ENCODE results near the gene CRYBG1. TPM values are rescaled to one million over a fixed set of nuclear protein-coding genes. Genes with fewer than 3 reads are reported as not detected.

Gene CRYBG1
- total RNA-seq, 1 experiment from 2014 or later = 5.7 TPM

DNA sequence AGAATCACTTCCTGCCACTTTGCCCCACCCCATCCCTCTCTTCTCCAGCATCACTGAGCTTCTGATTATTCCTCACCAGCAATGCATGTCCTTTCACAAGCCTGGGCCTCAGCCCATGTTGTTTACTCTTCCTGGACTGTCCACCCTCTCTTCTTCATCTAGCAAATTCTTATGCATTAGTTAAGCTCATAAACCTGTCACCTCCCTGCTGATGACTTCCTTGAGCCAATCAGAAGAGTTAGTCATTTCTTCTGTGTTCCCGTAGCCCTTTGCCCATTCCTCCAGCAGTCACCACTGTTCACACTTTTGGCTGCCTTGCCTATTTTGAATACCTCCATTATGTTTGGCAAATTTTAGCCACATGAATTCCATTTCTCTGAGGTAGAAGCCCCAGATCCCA is 4.1 kb upstream of the CRYBG1 start:
- no peaks in the 10 kb centered on the region for H3K79me1 ChIP-seq (ENCODE audit: insufficient read depth, low read depth, low read length, poor library complexity, severe bottlenecking)
- H2BK12ac ChIP-seq (ENCODE audit: insufficient read length, low read depth, low read length) = no peak overlapping the region
- TF ChIP-seq, protein P1, sequence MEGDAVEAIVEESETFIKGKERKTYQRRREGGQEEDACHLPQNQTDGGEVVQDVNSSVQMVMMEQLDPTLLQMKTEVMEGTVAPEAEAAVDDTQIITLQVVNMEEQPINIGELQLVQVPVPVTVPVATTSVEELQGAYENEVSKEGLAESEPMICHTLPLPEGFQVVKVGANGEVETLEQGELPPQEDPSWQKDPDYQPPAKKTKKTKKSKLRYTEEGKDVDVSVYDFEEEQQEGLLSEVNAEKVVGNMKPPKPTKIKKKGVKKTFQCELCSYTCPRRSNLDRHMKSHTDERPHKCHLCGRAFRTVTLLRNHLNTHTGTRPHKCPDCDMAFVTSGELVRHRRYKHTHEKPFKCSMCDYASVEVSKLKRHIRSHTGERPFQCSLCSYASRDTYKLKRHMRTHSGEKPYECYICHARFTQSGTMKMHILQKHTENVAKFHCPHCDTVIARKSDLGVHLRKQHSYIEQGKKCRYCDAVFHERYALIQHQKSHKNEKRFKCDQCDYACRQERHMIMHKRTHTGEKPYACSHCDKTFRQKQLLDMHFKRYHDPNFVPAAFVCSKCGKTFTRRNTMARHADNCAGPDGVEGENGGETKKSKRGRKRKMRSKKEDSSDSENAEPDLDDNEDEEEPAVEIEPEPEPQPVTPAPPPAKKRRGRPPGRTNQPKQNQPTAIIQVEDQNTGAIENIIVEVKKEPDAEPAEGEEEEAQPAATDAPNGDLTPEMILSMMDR (conservative IDR thresholded peaks at IDR 0.05) = no peak

More for the DNA sequence above, 4.1 kb upstream of the CRYBG1 start:
- H3K27me3 ChIP-seq (ENCODE audit: insufficient read depth, low read length) = no peaks in the 10 kb centered on the region; the same call in 1 of the 2 replicates
- H3K4me3 Mint-ChIP-seq = no peak overlapping the region
- no peak overlapping the region for H4K91ac ChIP-seq (ENCODE audit: insufficient read length, low read depth, low read length)
- H3K27ac Mint-ChIP-seq = no peak overlapping the region
- no peak overlapping the region for H3K18ac ChIP-seq (ENCODE audit: insufficient read length, low read depth, low read length)
- peaks cover 4 to 11% of the 10 kb centered on the region in 2 experiments; a peak in 3 of 5 replicates for H3K9me3 Mint-ChIP-seq
- no peak overlapping the region for H3K27ac ChIP-seq (ENCODE audit: insufficient read length, low read depth, low read length)
- H2BK120ac ChIP-seq (ENCODE audit: low read depth, low read length, poor library complexity, severe bottlenecking) = no peak overlapping the region
- H2BK5ac ChIP-seq (ENCODE audit: insufficient read length, low read length) = no peak overlapping the region
- H3K14ac ChIP-seq (ENCODE audit: insufficient read depth, low read length) = no peak overlapping the region
- H3K79me2 ChIP-seq (ENCODE audit: insufficient read depth, low read length) = no peaks in the 10 kb centered on the region
- no peaks in the 10 kb centered on the region for H4K20me1 ChIP-seq (ENCODE audit: control insufficient read depth, insufficient read depth, insufficient read length)
- H3K23ac ChIP-seq (ENCODE audit: insufficient read length, low read depth, low read length) = no peak overlapping the region
- no peak overlapping the region for H3K4ac ChIP-seq (ENCODE audit: low read depth, low read length)
- WGBS (ENCODE audit: extremely low coverage, insufficient read length, low lambda C conversion rate) = no CpG with 5 or more reads among the region's 1 CpG
- H3K36me3 Mint-ChIP-seq (ENCODE audit: insufficient read depth in 1 of 3, low read depth in 3 of 3) = peaks cover 0 to 9% (median 3%) of the 10 kb centered on the region in 3 experiments; a peak in 3 of 7 replicates
- peaks cover 7% of the 10 kb centered on the region for H3K23me2 ChIP-seq (ENCODE audit: insufficient read length, low read depth, low read length, poor library complexity, severe bottlenecking)
- no peak overlapping the region for H3K4me2 ChIP-seq (ENCODE audit: insufficient read depth, insufficient read length, low read length)
- peaks cover 8% of the 10 kb centered on the region for H3K27me3 Mint-ChIP-seq (ENCODE audit: low read depth)
- no peaks in the 10 kb centered on the region; the same call in 1 of the 2 replicates for H3K4me1 ChIP-seq (ENCODE audit: insufficient read depth, low read length)
- H3K9me3 ChIP-seq (ENCODE audit: control insufficient read depth, low read depth, low read length) = no peaks in the 10 kb centered on the region
- H2AFZ ChIP-seq (ENCODE audit: low read length) = no peak overlapping the region
- H3K56ac ChIP-seq (ENCODE audit: insufficient read length, low read depth, low read length) = no peak overlapping the region
- H4K8ac ChIP-seq (replicated peaks; ENCODE audit: insufficient read length, low read depth, low read length) = no peak overlapping the region
- H2AK5ac ChIP-seq (ENCODE audit: insufficient read length, low read length) = no peak overlapping the region
- H3K4me1 Mint-ChIP-seq = peaks cover 8% of the 10 kb centered on the region in 2 experiments
- no peak overlapping the region for H3K9ac ChIP-seq (ENCODE audit: extremely low read depth, insufficient read length, low read length)
- no peak overlapping the region for H2BK20ac ChIP-seq (ENCODE audit: low read depth, low read length, poor library complexity, severe bottlenecking)
- H2BK15ac ChIP-seq (ENCODE audit: low read depth, low read length) = no peak overlapping the region
- DNase-seq = no peak
- H3T11ph ChIP-seq (ENCODE audit: low read length) = no peak overlapping the region
- H4K5ac ChIP-seq (ENCODE audit: insufficient read length, low read depth, low read length) = no peak overlapping the region
